ENCODE data around the gene LRRC2.

LRRC2 gene

DNA sequence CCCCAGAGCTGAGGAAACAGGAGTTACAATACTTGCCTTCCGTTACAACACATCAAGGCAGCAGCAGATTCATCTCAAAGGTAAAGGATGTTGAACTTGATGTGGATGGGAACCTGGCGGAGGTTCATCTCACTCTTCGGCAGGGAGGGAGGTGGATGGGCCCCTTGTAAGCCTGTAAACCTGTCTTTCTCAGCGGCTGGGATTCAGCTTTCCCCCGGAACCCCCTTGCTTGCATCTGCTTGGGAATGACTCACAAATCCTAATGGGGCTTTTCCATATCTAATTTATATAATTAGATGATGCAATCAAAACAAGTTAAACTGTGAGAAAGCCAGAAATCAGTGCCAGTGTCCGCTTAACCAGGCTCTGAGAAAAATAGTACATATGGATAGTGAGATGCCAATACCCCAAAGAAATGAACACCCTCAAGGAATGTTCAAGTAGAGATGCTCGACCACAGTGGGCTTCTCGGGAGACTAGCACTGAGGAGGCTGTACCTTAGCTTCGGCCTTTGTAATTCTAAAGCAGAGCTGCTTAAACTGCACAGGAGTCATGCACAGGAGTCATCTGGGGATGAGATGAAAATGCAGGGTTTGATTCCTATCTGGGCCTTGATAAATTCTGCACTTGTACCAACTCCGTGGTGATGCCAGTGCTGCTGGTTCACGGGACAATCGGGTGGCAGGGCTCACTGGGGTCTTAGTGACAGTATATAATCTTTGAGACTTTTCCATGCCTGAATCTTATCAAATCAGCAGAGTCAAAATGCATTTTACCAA lies 44.0 kb upstream of the LRRC2 start:
- no peak overlapping the region for H3K4me3 ChIP-seq (replicated peaks; ENCODE audit: low read depth, low read length)
- TF ChIP-seq, protein P1, sequence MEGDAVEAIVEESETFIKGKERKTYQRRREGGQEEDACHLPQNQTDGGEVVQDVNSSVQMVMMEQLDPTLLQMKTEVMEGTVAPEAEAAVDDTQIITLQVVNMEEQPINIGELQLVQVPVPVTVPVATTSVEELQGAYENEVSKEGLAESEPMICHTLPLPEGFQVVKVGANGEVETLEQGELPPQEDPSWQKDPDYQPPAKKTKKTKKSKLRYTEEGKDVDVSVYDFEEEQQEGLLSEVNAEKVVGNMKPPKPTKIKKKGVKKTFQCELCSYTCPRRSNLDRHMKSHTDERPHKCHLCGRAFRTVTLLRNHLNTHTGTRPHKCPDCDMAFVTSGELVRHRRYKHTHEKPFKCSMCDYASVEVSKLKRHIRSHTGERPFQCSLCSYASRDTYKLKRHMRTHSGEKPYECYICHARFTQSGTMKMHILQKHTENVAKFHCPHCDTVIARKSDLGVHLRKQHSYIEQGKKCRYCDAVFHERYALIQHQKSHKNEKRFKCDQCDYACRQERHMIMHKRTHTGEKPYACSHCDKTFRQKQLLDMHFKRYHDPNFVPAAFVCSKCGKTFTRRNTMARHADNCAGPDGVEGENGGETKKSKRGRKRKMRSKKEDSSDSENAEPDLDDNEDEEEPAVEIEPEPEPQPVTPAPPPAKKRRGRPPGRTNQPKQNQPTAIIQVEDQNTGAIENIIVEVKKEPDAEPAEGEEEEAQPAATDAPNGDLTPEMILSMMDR (IDR thresholded peaks at IDR 0.05; ENCODE audit: low read depth, low read length, missing control alignments): no peak
- DNase-seq (ENCODE audit: extremely low read depth, low read depth): no peak

DNA sequence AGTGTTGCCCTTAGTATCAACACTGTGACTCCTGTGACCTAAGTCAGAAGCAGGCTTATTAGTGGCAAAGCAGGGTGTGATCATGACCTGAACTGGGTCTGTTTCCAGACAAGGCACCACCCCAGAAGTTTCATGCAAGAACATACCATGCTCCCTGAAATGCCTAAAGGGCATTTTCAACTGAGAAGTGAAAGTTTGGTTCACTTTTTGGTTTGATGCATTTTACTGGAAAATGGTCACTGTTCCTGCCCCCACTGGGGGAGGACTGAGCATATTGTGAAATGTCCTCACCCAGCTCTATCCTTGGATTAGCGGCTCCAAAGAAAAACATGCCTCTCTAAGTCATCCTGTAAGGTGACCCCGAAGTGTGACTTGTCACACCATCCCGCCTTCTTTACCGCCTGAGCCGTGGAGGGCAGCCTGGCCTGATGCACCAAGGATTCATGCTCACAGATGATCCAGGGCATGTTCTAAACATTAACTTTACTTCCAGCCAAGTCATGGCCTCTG lies 43.2 kb upstream of the LRRC2 start:
- DNase-seq (ENCODE audit: extremely low read depth, low read depth): no peak

DNA sequence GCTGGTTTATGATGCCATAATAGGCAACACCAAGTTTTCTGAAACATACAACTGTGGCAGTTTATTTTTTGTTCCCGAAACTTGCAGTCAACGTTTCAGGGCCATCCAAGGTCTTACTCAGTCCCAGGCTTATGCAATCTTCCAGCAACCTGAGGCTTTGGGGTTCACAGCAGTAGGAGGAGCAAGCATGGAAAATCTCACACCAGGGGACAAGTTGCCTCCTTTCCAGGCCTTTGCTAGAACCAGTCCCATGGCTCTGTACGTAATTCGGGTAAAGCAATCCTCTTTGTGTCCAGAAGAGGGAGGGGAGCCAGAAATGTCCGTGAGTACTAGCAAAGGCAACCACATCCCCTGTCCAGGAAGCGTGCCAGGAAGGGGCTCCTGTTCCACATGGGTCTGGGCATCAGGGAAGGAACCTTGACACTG lies 41.5 kb upstream of the LRRC2 start:
- TF ChIP-seq, protein P1 (IDR thresholded peaks at IDR 0.05; ENCODE audit: low read depth, low read length, missing control alignments): no peak
- no peak overlapping the region for H3K4me3 ChIP-seq (replicated peaks; ENCODE audit: low read depth, low read length)
- DNase-seq (ENCODE audit: extremely low read depth, low read depth): no peak

More for the DNA sequence above, 43.2 kb upstream of the LRRC2 start:
- TF ChIP-seq, protein P1 (IDR thresholded peaks at IDR 0.05; ENCODE audit: low read depth, low read length, missing control alignments): no peak
- no peak overlapping the region for H3K4me3 ChIP-seq (replicated peaks; ENCODE audit: low read depth, low read length)

DNA sequence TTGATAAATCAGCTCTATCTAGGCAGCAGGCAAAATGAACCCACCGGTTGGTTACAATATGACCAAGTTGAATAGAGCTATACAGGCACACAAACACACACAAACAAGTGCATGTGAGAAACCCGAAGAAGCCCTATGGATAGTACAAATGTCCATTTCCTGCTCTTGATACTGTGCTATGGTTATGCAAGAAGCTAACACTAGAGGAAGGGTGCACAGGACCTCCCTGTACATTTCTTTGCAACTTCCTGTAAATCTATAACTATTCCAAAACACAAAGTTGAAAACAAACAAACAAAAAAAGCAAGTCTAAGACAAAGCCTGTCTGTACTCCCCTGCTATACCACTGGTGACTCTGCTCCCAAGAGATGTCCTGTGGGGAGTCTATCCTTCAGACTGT lies 38.0 kb upstream of the LRRC2 start:
- TF ChIP-seq, protein P1 (IDR thresholded peaks at IDR 0.05; ENCODE audit: low read depth, low read length, missing control alignments): no peak
- DNase-seq (ENCODE audit: extremely low read depth, low read depth): no peak
- no peak overlapping the region for H3K4me3 ChIP-seq (replicated peaks; ENCODE audit: low read depth, low read length)

DNA sequence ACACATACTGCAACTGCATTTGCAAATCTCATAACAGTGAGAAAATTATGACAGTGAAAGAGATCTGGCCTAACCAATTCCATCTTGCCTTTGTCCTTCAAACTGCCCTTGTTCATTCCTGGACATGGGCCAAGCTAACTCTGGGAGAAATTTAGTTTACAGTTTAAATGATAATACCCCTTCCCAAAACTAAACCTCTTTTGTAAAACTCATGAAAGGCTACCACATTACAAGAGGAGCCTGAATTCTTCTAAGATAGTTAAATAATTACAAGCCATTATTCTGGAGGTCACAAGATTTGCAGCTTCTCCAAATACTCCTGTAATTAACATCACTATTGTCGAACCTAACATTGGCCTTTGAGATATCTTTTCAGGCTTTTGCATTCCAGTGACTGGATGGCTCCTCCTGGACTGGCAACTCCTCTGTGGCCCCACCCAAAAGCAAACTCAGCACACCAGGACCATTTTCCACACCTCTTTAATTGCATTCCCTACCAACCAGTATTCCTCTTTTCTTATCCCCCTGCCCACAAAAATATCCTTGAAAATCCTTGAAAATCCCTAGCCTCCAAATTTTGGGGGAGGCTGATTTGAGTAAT lies 37.4 kb upstream of the LRRC2 start:
- H3K4me3 ChIP-seq (replicated peaks; ENCODE audit: low read depth, low read length): no peak overlapping the region
- DNase-seq (ENCODE audit: extremely low read depth, low read depth): no peak
- TF ChIP-seq, protein P1 (IDR thresholded peaks at IDR 0.05; ENCODE audit: low read depth, low read length, missing control alignments): no peak

DNA sequence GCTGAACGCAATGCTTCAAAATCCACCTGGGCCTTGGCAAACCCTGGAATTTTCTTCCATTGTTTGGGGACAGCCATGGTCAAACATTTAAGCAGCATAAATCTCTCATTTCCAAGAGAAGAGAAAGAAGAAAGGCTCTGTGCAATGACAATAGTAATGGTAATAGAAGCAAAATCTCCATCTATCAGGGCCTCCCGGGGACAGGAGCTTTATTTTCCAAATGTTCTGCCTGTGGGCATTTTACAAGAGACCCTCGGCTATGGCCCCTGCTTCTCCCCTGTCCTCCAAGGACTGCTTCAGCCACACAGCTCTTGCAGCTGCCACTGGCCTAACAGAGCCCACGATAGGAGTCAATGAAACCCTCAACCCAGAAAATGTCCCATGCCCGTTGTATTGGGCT lies 33.5 kb upstream of the LRRC2 start:
- TF ChIP-seq, protein P1 (IDR thresholded peaks at IDR 0.05; ENCODE audit: low read depth, low read length, missing control alignments): no peak
- no peak overlapping the region for H3K4me3 ChIP-seq (replicated peaks; ENCODE audit: low read depth, low read length)
- DNase-seq (ENCODE audit: extremely low read depth, low read depth): no peak
